ENCODE results near the gene TRIP10. TPM values are rescaled to one million over a fixed set of nuclear protein-coding genes. Genes with fewer than 3 reads are reported as not detected.

Gene TRIP10
- total and polyA plus RNA-seq, 2 of the 13 experiments (the other 11 are each of a cell fraction or from before 2014, with no cell fraction given) = 32.5 to 33.2 TPM

DNA sequence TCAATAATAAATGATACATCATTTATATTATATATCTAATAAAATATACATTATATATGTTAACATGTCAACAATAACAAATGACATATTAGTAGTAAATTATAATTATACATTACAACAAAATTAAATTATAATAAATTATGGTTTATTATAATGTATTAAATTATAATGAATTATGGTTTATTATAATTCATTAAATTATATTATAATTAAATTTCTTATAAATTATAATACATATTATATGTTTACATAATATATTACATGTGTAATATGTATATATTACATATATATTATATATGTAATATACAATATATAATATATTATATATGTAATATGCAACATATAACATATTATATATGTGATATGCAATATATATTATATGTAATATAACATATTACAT is 39.5 kb upstream of the TRIP10 start:
- intact Hi-C loops (cut with micrococcal nuclease; ENCODE audit: unreplicated experiment) = no loop called here

DNA sequence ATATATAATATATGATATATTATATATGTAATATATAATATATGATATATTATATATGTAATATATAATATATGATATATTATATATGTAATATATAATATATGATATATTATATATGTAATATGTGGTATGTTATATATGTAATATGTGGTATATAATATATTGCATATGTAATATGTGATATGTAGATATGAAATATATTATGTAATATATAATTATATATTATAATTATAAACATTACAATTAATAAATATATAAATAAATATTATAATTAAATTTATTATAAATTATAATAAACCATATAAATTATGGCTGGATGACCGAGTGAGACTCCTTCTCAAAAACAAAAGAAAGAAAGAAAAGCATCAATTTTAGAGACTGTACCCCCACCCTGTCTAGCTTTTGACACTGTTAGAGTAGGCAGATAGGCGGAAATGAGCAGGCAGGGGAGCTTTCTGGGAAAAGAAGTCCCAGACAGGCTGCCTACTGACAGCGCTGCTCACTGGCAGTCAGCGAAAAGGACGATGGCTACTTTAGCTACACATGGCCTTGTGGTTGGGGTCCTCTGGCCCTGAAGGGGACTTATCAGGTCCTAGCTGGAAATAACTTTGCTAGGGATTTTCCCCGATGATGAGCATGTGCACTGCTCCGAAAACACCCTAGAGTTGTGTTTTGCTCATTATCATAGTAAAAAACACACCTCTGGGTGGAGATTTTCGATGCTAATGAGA is 38.7 kb upstream of the TRIP10 start:
- no peak for DNase-seq (ENCODE audit: low spot score)
- in situ Hi-C loops (cut with HindIII; ENCODE audit: extremely low pct_ligation_motif_present, low pct_unique_long_range_greater_than_20kb) = no loop called here
- Histone ChIP-seq H3K27ac (ENCODE audit: extremely low read length, insufficient read depth, low read length) (no peak overlapping the region), H3K4me3 (replicated peaks in 1 of 3; ENCODE audit: insufficient read depth in 1 of 3, low read depth in 2 of 3, low read length in 3 of 3) (no peak overlapping the region), H2AFZ (ENCODE audit: low read length) (no peak overlapping the region), H3K9ac (ENCODE audit: insufficient read depth, low read depth, low read length) (no peak overlapping the region), H3K9me3 (ENCODE audit: low read length) (no peaks in the 10 kb centered on the region), H3K4me1 (ENCODE audit: insufficient read depth, low read length) (no peaks in the 10 kb centered on the region), H3K4me2 (ENCODE audit: low read depth, low read length) (no peak overlapping the region), H3K27me3 (ENCODE audit: control insufficient read depth in 1 of 2, insufficient read depth in 2 of 2, low read length in 2 of 2) (no peaks in the 10 kb centered on the region), H4K20me1 (ENCODE audit: insufficient read depth, low read length) (peaks cover 56% of the 10 kb centered on the region), H3K79me2 (ENCODE audit: insufficient read depth, low read length) (no peaks in the 10 kb centered on the region), H3K36me3 (replicated peaks in 1 of 2; ENCODE audit: control insufficient read depth in 1 of 2, insufficient read depth in 2 of 2, low read length in 2 of 2) (peaks cover 17 to 69% of the 10 kb centered on the region in 2 experiments)
- no TSS peak for BruUV-seq (replicated peaks)
- ATAC-seq = peak; percentile 27; the same call in 1 of the 3 replicates
- no peak for FAIRE-seq
- intact Hi-C loops (cut with micrococcal nuclease; ENCODE audit: unreplicated experiment) = no loop called here
- TF ChIP-seq E2F2 (CRISPR knock-in tag; IDR thresholded peaks at IDR 0.05; ENCODE audit: borderline replicate concordance) (no peak), POLR2G (IDR thresholded peaks at IDR 0.05; ENCODE audit: low read depth, low read length) (peak; percentile 51), POLR2A (IDR thresholded peaks at IDR 0.05; ENCODE audit: insufficient read depth in 1 of 2, low read depth in 2 of 2, low read length in 2 of 2) (0 out of 4 replicates have a peak, but pooled peaks have one; percentile 18 to 45), POLR2AphosphoS5 (IDR thresholded peaks at IDR 0.05; ENCODE audit: low read depth, low read length) (peak; percentile 34; the same call in 1 of the 2 replicates), PAF1 (CRISPR knock-in tag; IDR thresholded peaks at IDR 0.05) (peak; percentile 43; the same call in 1 of the 2 replicates), RBM22 (optimal IDR thresholded peaks at IDR 0.05; ENCODE audit: low read length) (peak; percentile 89)
- ChIA-PET POLR2A (interaction anchor here (0.8 to 2.4 kb wide), 5 partner anchors 20 to 52 kb away, joined by 3 to 8 read pairs (median 6); partner anchors contain the start of gene C3), CTCF (ENCODE audit: low intra/inter-chr PET ratio, low total read pairs) (no interaction called here)
- WGBS (ENCODE audit: low lambda C conversion rate) = 97% methylated on average over 8 of the region's 8 CpGs

More for the DNA sequence above, 39.5 kb upstream of the TRIP10 start:
- TF ChIP-seq HNRNPK (IDR thresholded peaks at IDR 0.05; ENCODE audit: low read depth, low read length, poor library complexity, severe bottlenecking) (no peak), NRL (CRISPR knock-in tag; IDR thresholded peaks at IDR 0.05; ENCODE audit: borderline replicate concordance) (no peak), SP2 (CRISPR knock-in tag; IDR thresholded peaks at IDR 0.05) (no peak), SALL2 (CRISPR knock-in tag; IDR thresholded peaks at IDR 0.05) (no peak), ETV6 (CRISPR knock-in tag; conservative IDR thresholded peaks at IDR 0.05) (no peak), ZNF605 (CRISPR knock-in tag; IDR thresholded peaks at IDR 0.05) (no peak), CREBL2 (CRISPR knock-in tag; IDR thresholded peaks at IDR 0.05; ENCODE audit: borderline replicate concordance) (no peak)
- Histone ChIP-seq H3K4me3 (replicated peaks in 1 of 3; ENCODE audit: insufficient read depth in 1 of 3, low read depth in 2 of 3, low read length in 3 of 3) (no peak overlapping the region), H2AFZ (ENCODE audit: low read length) (no peak overlapping the region), H4K20me1 (ENCODE audit: insufficient read depth, low read length) (peaks cover 59% of the 10 kb centered on the region), H3K36me3 (replicated peaks in 1 of 2; ENCODE audit: control insufficient read depth in 1 of 2, insufficient read depth in 2 of 2, low read length in 2 of 2) (peaks cover 19 to 71% of the 10 kb centered on the region in 2 experiments), H3K79me2 (ENCODE audit: insufficient read depth, low read length) (no peaks in the 10 kb centered on the region), H3K9ac (ENCODE audit: insufficient read depth, low read depth, low read length) (no peak overlapping the region), H3K4me2 (ENCODE audit: low read depth, low read length) (no peak overlapping the region), H3K27ac (ENCODE audit: extremely low read length, insufficient read depth, low read length) (no peak overlapping the region), H3K27me3 (ENCODE audit: control insufficient read depth in 1 of 2, insufficient read depth in 2 of 2, low read length in 2 of 2) (no peaks in the 10 kb centered on the region), H3K4me1 (ENCODE audit: insufficient read depth, low read length) (no peaks in the 10 kb centered on the region), H3K9me3 (ENCODE audit: low read length) (no peaks in the 10 kb centered on the region)
- no peak for DNase-seq (ENCODE audit: low spot score)
- POLR2A ChIA-PET = no interaction called here
- ATAC-seq = no peak
- no peak for FAIRE-seq
- BruUV-seq (replicated peaks) = no TSS peak
- in situ Hi-C loops (cut with HindIII; ENCODE audit: extremely low pct_ligation_motif_present, low pct_unique_long_range_greater_than_20kb) = no loop called here
- CTCF ChIA-PET (ENCODE audit: low intra/inter-chr PET ratio, low total read pairs) = no interaction called here

All from HepG2 (cell line).